Measurements from ENCODE around the gene PURB.
A peak's percentile ranks its signal among the peaks of the same experiment; 100 is the strongest.
"Not testable (repeated sequence)": the region's sequence is repeated elsewhere in the genome, so short reads cannot be mapped to it uniquely, and the experiment has no call there.

PURB gene

GRCh38 chr7:44885394-44886317 is at the start of gene PURB:
TSS of gene PURB (minus strand) at chr7:44885530. CDS start at chr7:44885348, 182 bp downstream.
- DNase-seq: peak; percentile 98

- no peak for DNase-seq
Observed at GRCh38 chr7:44935016-44935415, 49.7 kb upstream of the PURB start.

GRCh38 chr7:44934510-44934909 is 49.2 kb upstream of the PURB start:
- not testable (repeated sequence) for DNase-seq

- DNase-seq: no peak
Observed at GRCh38 chr7:44930921-44931320, 45.6 kb upstream of the PURB start.

GRCh38 chr7:44922351-44922694 is 37.0 kb upstream of the PURB start:
- no peak for DNase-seq

GRCh38 chr7:44921607-44922350 is 36.4 kb upstream of the PURB start:
- DNase-seq: peak; percentile 86

- no peak for DNase-seq
Observed at GRCh38 chr7:44920119-44920518, 34.8 kb upstream of the PURB start.

GRCh38 chr7:44918029-44918428 is 32.7 kb upstream of the PURB start:
- DNase-seq: no peak

- no peak for DNase-seq
Observed at GRCh38 chr7:44917465-44917864, 32.1 kb upstream of the PURB start.

- DNase-seq: peak; percentile 84
Observed at GRCh38 chr7:44914992-44915607, 29.8 kb upstream of the PURB start.

- DNase-seq: no peak
Observed at GRCh38 chr7:44912775-44913347, 27.5 kb upstream of the PURB start.

- DNase-seq: no peak
Observed at GRCh38 chr7:44911911-44912310, 26.6 kb upstream of the PURB start.

- no peak for DNase-seq
Observed at GRCh38 chr7:44909596-44910389, 24.5 kb upstream of the PURB start.

GRCh38 chr7:44906965-44907364 is 21.6 kb upstream of the PURB start:
- DNase-seq: no peak

GRCh38 chr7:44905002-44905635 is 19.8 kb upstream of the PURB start:
- DNase-seq: no peak

- no peak for DNase-seq
Observed at GRCh38 chr7:44899443-44899842, 14.1 kb upstream of the PURB start.

GRCh38 chr7:44898039-44898438 is 12.7 kb upstream of the PURB start:
- DNase-seq: no peak

GRCh38 chr7:44897309-44897708 is 12.0 kb upstream of the PURB start:
- DNase-seq: no peak

- no peak for DNase-seq
Observed at GRCh38 chr7:44894888-44895580, 9.7 kb upstream of the PURB start.

GRCh38 chr7:44893710-44894234 is 8.4 kb upstream of the PURB start:
- DNase-seq: no peak

- no peak for DNase-seq
Observed at GRCh38 chr7:44891791-44892190, 6.5 kb upstream of the PURB start.

Measured in CD4-positive, alpha-beta T cell treated with Interleukin-4 for 4 hours (primary cell).